HEK293 (cell line): ENCODE data around the gene MALRD1.

ENCODE experiments used
- KLF10 ChIP-seq: fragments of 450-650 bp; IDR thresholded peaks from 2 replicates; pipeline ENCODE4 v1.5.1; 2018; ENCODE audit warnings: missing biosample characterization, mild to moderate bottlenecking, missing genetic modification characterization
- KLF8 ChIP-seq: fragments of 450-650 bp; formaldehyde crosslinking; IDR thresholded peaks from 2 replicates; pipeline ENCODE4 v1.5.1; 2016; ENCODE audit warnings: missing biosample characterization, missing genetic modification characterization
- SCRT2 ChIP-seq: fragments of 450-650 bp; formaldehyde crosslinking; IDR thresholded peaks from 2 replicates; pipeline ENCODE4 v1.5.1; 2016; ENCODE audit warnings: missing biosample characterization, missing genetic modification characterization
- SP2 ChIP-seq: fragments of 450-650 bp; formaldehyde crosslinking; IDR thresholded peaks from 2 replicates; pipeline ENCODE4 v1.5.1; 2016; ENCODE audit warnings: missing biosample characterization, missing genetic modification characterization
- TCF7L2 ChIP-seq: IDR thresholded peaks from 2 replicates; pipeline ENCODE4 v1.6.1; 2011; ENCODE audit warnings: low read depth, mild to moderate bottlenecking, inconsistent platforms, low read length, moderate library complexity, borderline replicate concordance
- WT1 ChIP-seq: fragments of 450-650 bp; formaldehyde crosslinking; IDR thresholded peaks from 2 replicates; pipeline ENCODE4 v1.5.1; 2016; ENCODE audit warnings: missing biosample characterization, missing genetic modification characterization
- YY1 ChIP-seq: fragments of 450-650 bp; formaldehyde crosslinking; IDR thresholded peaks from 2 replicates; pipeline ENCODE4 v1.5.1; 2018; ENCODE audit warnings: missing biosample characterization, missing genetic modification characterization
- ZBTB8A ChIP-seq: fragments of 450-650 bp; formaldehyde crosslinking; IDR thresholded peaks from 2 replicates; pipeline ENCODE4 v1.5.1; 2016; ENCODE audit warnings: missing biosample characterization, missing genetic modification characterization
- ZNF19 ChIP-seq: fragments of 450-650 bp; formaldehyde crosslinking; IDR thresholded peaks from 2 replicates; pipeline ENCODE4; 2016; ENCODE audit warnings: missing biosample characterization, missing genetic modification characterization, low read depth
- ZNF274 ChIP-seq, 2 experiments: fragments of 200-500 bp in 1 of 2; fragments of 450-650 bp in 1 of 2; sonication (Bioruptor generic) in 1 of 2; formaldehyde crosslinking in 1 of 2; IDR thresholded peaks; 2 replicates each; pipeline versions ENCODE4 v1.5.1 to v1.6.1; 2014 to 2016; ENCODE audit warnings: borderline replicate concordance in 1 of 2, inconsistent platforms in 1 of 2, low read length in 1 of 2, missing biosample characterization in 1 of 2, missing genetic modification characterization in 1 of 2
- ZNF747 ChIP-seq: fragments of 450-650 bp; formaldehyde crosslinking; IDR thresholded peaks from 2 replicates; pipeline ENCODE4 v1.5.1; 2016; ENCODE audit warnings: missing biosample characterization, missing genetic modification characterization
- TF ChIP-seq, protein P1 (sequence below): fragments of 450-650 bp; formaldehyde crosslinking; IDR thresholded peaks from 2 replicates; pipeline ENCODE4 v1.5.1; 2016; ENCODE audit warnings: missing biosample characterization, missing genetic modification characterization
- TF ChIP-seq, protein P2 (sequence below): fragments of 450-650 bp; formaldehyde crosslinking; IDR thresholded peaks from 2 replicates; pipeline ENCODE4 v1.5.1; 2016; ENCODE audit warnings: missing biosample characterization, missing genetic modification characterization, low read depth

DNA sequence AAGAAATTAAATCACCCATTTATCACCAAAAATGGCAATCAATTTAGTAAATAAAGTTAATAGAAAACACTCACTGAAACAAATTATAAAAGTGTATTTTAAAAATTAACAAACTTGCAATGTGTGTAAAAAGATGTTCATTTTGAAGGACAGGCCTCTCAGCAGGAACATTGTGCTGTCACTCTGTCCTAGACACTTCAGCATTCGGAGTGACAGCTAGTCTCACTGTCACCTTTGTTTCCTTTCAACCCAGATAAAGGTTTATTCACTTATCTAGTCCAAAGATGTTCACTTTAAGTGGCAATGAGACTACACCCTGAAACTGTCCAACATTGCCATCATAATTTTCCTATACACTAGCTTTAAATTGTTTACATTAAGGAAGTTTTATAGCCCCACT lies 675.7 kb downstream of the MALRD1 start:
- TF ChIP-seq KLF10 (tag by site-specific recombination): no peak
- TF ChIP-seq, protein P1, sequence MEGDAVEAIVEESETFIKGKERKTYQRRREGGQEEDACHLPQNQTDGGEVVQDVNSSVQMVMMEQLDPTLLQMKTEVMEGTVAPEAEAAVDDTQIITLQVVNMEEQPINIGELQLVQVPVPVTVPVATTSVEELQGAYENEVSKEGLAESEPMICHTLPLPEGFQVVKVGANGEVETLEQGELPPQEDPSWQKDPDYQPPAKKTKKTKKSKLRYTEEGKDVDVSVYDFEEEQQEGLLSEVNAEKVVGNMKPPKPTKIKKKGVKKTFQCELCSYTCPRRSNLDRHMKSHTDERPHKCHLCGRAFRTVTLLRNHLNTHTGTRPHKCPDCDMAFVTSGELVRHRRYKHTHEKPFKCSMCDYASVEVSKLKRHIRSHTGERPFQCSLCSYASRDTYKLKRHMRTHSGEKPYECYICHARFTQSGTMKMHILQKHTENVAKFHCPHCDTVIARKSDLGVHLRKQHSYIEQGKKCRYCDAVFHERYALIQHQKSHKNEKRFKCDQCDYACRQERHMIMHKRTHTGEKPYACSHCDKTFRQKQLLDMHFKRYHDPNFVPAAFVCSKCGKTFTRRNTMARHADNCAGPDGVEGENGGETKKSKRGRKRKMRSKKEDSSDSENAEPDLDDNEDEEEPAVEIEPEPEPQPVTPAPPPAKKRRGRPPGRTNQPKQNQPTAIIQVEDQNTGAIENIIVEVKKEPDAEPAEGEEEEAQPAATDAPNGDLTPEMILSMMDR (tag by site-specific recombination): no peak
- TF ChIP-seq, protein P2, sequence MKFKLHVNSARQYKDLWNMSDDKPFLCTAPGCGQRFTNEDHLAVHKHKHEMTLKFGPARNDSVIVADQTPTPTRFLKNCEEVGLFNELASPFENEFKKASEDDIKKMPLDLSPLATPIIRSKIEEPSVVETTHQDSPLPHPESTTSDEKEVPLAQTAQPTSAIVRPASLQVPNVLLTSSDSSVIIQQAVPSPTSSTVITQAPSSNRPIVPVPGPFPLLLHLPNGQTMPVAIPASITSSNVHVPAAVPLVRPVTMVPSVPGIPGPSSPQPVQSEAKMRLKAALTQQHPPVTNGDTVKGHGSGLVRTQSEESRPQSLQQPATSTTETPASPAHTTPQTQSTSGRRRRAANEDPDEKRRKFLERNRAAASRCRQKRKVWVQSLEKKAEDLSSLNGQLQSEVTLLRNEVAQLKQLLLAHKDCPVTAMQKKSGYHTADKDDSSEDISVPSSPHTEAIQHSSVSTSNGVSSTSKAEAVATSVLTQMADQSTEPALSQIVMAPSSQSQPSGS (tag by site-specific recombination): no peak
- TF ChIP-seq YY1 (tag by site-specific recombination): no peak
- TF ChIP-seq ZNF19 (tag by site-specific recombination): no peak
- no peak for TF ChIP-seq KLF8 (tag by site-specific recombination)
- TF ChIP-seq ZNF747 (tag by site-specific recombination): no peak
- no peak for TF ChIP-seq WT1 (tag by site-specific recombination)
- TF ChIP-seq SP2 (tag by site-specific recombination): no peak
- no peak for TF ChIP-seq ZBTB8A (tag by site-specific recombination)
- TF ChIP-seq SCRT2 (tag by site-specific recombination): no peak
- TF ChIP-seq ZNF274 (IDR thresholded peaks at IDR 0.05; ENCODE audit: low read length): no peak
- TF ChIP-seq ZNF274 (tag by site-specific recombination; IDR thresholded peaks at IDR 0.05; ENCODE audit: borderline replicate concordance): no peak
- TF ChIP-seq TCF7L2: no peak
